ENCODE measurements around the gene SLC2A1. TPM values are rescaled to one million over a fixed set of nuclear protein-coding genes. Genes with fewer than 3 reads are reported as not detected.

The SLC2A1 gene
- total and polyA plus RNA-seq, 9 of the 15 experiments (the other 6 are each of a cell fraction or from before 2014, with no cell fraction given): 12.6 to 153 (median 48.0) TPM

DNA sequence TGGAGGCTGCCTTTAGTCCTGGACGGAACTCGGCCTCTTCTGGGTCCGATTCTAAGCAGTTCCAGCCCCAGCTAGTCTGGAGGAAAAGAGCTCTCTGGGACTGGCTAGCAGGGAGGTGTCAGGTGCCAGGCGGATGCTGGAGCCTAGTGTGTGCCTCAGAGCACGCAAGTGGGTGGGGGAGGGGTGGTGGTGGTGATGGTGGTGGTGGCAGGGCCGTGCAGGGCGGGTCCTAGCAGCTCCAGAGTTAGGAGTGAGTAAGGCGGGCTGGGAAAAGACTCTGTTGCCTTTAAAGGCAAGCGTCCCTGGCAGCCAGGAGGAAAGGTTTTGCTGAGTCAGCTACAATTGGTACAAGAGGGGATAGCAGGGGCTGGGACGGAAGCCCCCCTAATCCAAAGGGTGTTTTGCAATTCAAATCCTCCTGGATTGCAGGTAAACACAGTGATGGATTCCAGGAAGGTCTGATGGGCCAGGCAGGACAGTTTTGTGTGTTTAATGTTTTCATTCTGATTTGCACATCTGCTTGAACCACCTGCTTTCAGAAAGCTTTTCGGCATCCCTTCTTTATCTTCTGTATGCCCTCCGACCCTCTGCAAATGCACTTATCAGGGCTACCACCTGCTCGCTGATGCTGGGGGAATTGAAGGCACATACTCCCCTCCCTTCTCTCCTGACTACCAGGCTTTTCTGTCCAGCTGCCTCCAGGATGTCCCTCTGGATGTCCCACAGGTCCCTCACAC is 4.1 kb upstream of the SLC2A1 start (continued):
- TF ChIP-seq E2F1 (CRISPR knock-in tag; IDR thresholded peaks at IDR 0.05) (no peak), TFE3 (CRISPR knock-in tag; IDR thresholded peaks at IDR 0.05) (no peak), CXXC5 (CRISPR knock-in tag; IDR thresholded peaks at IDR 0.05) (peak; percentile 75), ZFPM2 (CRISPR knock-in tag; IDR thresholded peaks at IDR 0.05) (no peak), KDM4B (IDR thresholded peaks at IDR 0.05; ENCODE audit: borderline replicate concordance in 2 of 2, low read depth in 1 of 2) (0 out of 4 replicates have a peak, but pooled peaks of 1 of the 2 experiments have one; percentile 50), ZNF436 (CRISPR knock-in tag; IDR thresholded peaks at IDR 0.05) (no peak), SRSF3 (IDR thresholded peaks at IDR 0.05; ENCODE audit: insufficient read depth, low read length) (no peak), POLR2H (tag; IDR thresholded peaks at IDR 0.05; ENCODE audit: low read depth) (no peak), FOXK2 (conservative IDR thresholded peaks at IDR 0.05 in 1 of 2, IDR thresholded peaks at IDR 0.05 in 1 of 2; ENCODE audit: low read depth in 2 of 2) (peak; percentile 48 to 62; a peak in 2 of 4 replicates), FOXJ3 (CRISPR knock-in tag; IDR thresholded peaks at IDR 0.05) (no peak), POLR2AphosphoS2 (IDR thresholded peaks at IDR 0.05; ENCODE audit: low read length) (no peak), MTA1 (IDR thresholded peaks at IDR 0.05; ENCODE audit: borderline replicate concordance) (peak; percentile 74), ARID1B (IDR thresholded peaks at IDR 0.05) (peak; percentile 99), DNMT1 (IDR thresholded peaks at IDR 0.05) (no peak), MXI1 (IDR thresholded peaks at IDR 0.05; ENCODE audit: low read depth, low read length) (peak; percentile 36; the same call in 1 of the 2 replicates), TEAD2 (tag; IDR thresholded peaks at IDR 0.05) (0 out of 2 replicates have a peak, but pooled peaks have one; percentile 29), NRF1 (conservative IDR thresholded peaks at IDR 0.05 in 1 of 2, IDR thresholded peaks at IDR 0.05 in 1 of 2) (no peak), OTX1 (CRISPR knock-in tag; IDR thresholded peaks at IDR 0.05) (no peak), NFIX (CRISPR knock-in tag; IDR thresholded peaks at IDR 0.05; ENCODE audit: low read depth) (no peak), NFIC (IDR thresholded peaks at IDR 0.05) (peak; percentile 96)
- TF ChIP-seq, protein P1, sequence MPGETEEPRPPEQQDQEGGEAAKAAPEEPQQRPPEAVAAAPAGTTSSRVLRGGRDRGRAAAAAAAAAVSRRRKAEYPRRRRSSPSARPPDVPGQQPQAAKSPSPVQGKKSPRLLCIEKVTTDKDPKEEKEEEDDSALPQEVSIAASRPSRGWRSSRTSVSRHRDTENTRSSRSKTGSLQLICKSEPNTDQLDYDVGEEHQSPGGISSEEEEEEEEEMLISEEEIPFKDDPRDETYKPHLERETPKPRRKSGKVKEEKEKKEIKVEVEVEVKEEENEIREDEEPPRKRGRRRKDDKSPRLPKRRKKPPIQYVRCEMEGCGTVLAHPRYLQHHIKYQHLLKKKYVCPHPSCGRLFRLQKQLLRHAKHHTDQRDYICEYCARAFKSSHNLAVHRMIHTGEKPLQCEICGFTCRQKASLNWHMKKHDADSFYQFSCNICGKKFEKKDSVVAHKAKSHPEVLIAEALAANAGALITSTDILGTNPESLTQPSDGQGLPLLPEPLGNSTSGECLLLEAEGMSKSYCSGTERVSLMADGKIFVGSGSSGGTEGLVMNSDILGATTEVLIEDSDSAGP (CRISPR knock-in tag; IDR thresholded peaks at IDR 0.05): no peak
- TF ChIP-seq, protein P2, sequence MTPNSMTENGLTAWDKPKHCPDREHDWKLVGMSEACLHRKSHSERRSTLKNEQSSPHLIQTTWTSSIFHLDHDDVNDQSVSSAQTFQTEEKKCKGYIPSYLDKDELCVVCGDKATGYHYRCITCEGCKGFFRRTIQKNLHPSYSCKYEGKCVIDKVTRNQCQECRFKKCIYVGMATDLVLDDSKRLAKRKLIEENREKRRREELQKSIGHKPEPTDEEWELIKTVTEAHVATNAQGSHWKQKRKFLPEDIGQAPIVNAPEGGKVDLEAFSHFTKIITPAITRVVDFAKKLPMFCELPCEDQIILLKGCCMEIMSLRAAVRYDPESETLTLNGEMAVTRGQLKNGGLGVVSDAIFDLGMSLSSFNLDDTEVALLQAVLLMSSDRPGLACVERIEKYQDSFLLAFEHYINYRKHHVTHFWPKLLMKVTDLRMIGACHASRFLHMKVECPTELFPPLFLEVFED (CRISPR knock-in tag; conservative IDR thresholded peaks at IDR 0.05): no peak
